Stimulated activated naive CD8-positive, alpha-beta T cell treated with anti-CD3 and anti-CD28 coated beads, Interleukin-15, Interleukin-2, amounts not matched to agents 100 ng/mL and 50 ng/mL, for 24 hours (primary cell): ENCODE measurements around the gene GLG1.
A peak's percentile ranks its signal among the peaks of the same experiment; 100 is the strongest.
"Not testable (repeated sequence)": the region's sequence is repeated elsewhere in the genome, so short reads cannot be mapped to it uniquely, and the experiment has no call there.

ENCODE experiments used
- H3K27ac Mint-ChIP-seq: one replicate; pipeline ENCODE4 v1.8.0; 2021; ENCODE audit warnings: mild to moderate bottlenecking, mixed read lengths
- H3K27me3 Mint-ChIP-seq: one replicate; pipeline ENCODE4 v1.8.0; 2021; ENCODE audit warnings: mixed read lengths
- H3K36me3 Mint-ChIP-seq: one replicate; pipeline ENCODE4 v1.8.0; 2021; ENCODE audit warnings: low read depth, mixed read lengths
- H3K4me1 Mint-ChIP-seq: one replicate; pipeline ENCODE4 v1.8.0; 2021; ENCODE audit warnings: low read depth, mixed read lengths
- H3K4me3 Mint-ChIP-seq: one replicate; pipeline ENCODE4 v1.8.0; 2021; ENCODE audit warnings: mild to moderate bottlenecking, mixed read lengths
- H3K9me3 Mint-ChIP-seq: one replicate; pipeline ENCODE4 v1.8.0; 2021; ENCODE audit warnings: mixed read lengths

GLG1 gene

DNA sequence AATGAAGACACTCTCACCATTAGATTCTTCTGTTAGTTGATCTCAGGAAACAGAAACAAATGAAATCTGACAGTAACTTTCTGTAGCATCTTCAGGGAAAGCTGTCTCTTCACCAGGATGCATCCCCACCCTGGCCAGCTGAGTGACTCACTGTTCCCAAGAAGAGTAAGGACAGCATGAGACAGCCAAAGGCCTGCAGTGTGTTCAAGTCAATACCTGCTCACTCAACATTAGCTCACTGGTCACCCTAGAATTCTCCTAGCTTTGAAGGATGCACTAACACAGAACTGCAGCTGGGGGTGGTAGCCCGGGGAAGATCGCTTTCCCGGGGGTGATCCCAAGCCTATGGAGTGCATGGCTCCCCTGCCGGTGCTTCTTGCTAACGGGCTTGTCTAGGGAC is 157.4 kb downstream of the GLG1 start:
- peaks cover 5% of the 10 kb centered on the region for H3K4me1 Mint-ChIP-seq
- no peaks in the 10 kb centered on the region for H3K27me3 Mint-ChIP-seq
- no peak overlapping the region for H3K27ac Mint-ChIP-seq
- no peak overlapping the region for H3K4me3 Mint-ChIP-seq
- H3K36me3 Mint-ChIP-seq, result peaks cover 37% of the 10 kb centered on the region
- no peaks in the 10 kb centered on the region for H3K9me3 Mint-ChIP-seq

DNA sequence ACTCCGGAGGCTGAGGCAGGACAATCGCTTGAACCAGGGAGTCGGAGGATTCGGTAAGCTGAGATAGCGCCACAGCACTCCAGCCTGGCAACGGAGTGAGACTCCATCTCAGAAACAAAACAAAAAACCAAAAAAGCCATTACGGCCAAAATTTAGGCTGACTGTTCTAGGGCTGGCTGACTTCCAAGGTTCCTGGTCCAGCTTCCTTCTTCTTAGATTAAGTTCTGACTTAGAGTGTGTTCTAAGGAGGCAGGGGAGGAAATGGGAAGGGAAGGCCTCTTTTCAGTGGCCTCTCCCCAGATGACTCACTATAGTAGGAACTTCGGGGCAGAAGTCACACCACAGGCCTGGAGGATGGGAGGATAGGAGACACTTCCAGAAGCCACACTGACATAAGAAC is 157.9 kb downstream of the GLG1 start:
- H3K9me3 Mint-ChIP-seq, result no peaks in the 10 kb centered on the region
- no peaks in the 10 kb centered on the region for H3K27me3 Mint-ChIP-seq
- peaks cover 5% of the 10 kb centered on the region for H3K4me1 Mint-ChIP-seq
- no peak overlapping the region for H3K27ac Mint-ChIP-seq
- H3K4me3 Mint-ChIP-seq, result no peak overlapping the region
- peaks cover 37% of the 10 kb centered on the region for H3K36me3 Mint-ChIP-seq

DNA sequence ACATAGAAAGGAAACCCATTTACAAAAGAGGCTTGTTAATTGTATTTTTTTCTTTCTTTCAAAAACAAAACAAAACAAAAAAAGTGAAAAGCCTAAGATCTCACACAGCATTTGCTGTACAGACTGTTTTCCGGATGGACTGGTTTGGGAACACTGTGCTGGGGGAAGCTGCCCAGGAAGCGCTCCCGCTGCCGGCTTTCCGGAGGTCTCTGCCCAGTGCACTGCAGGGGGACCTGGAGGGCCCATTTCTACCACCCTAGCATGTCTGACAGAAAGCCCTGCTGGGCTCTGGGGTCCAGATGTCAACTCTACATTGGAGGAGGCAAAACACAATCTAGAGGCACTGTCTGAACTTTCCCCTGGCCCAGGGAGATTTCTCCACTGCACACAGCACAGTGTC is 159.3 kb downstream of the GLG1 start:
- peaks cover 5% of the 10 kb centered on the region for H3K4me1 Mint-ChIP-seq
- no peak overlapping the region for H3K27ac Mint-ChIP-seq
- H3K36me3 Mint-ChIP-seq, result peaks cover 30% of the 10 kb centered on the region
- no peaks in the 10 kb centered on the region for H3K27me3 Mint-ChIP-seq
- H3K9me3 Mint-ChIP-seq, result no peaks in the 10 kb centered on the region
- H3K4me3 Mint-ChIP-seq, result no peak overlapping the region

DNA sequence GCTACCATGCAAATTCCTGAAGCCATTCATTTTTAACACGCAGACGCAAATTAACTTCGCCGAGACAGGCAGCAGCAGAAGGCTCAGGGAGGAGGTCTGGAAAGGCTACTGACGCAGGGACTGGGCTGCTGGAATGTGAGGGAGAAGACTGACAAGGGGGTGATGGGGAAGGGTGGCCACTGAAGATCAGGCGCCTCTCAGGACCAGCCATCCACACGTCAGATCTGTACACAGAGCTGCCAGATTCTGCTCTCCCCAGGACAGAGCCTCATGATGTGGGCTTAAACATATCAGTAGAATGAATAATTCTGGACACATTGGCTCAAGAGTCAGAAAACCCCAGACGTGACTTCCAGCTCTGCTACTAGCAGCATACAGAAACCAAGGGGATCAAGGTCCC is 160.0 kb downstream of the GLG1 start:
- peaks cover 23% of the 10 kb centered on the region for H3K36me3 Mint-ChIP-seq
- H3K9me3 Mint-ChIP-seq, result no peaks in the 10 kb centered on the region
- peak overlapping the region; percentile 74 for H3K27ac Mint-ChIP-seq
- H3K4me1 Mint-ChIP-seq, result peaks cover 5% of the 10 kb centered on the region
- no peak overlapping the region for H3K4me3 Mint-ChIP-seq
- H3K27me3 Mint-ChIP-seq, result no peaks in the 10 kb centered on the region

GRCh38 chr16:74443624-74444346 is 163.1 kb downstream of the GLG1 start:
- H3K27ac Mint-ChIP-seq, H3K4me3 Mint-ChIP-seq, H3K27me3 Mint-ChIP-seq, H3K36me3 Mint-ChIP-seq, H3K9me3 Mint-ChIP-seq, H3K4me1 Mint-ChIP-seq: not testable (repeated sequence)

- Mint-ChIP-seq H3K27ac (peak overlapping the region; percentile 36), H3K27me3 (no peaks in the 10 kb centered on the region), H3K36me3 (peaks cover 12% of the 10 kb centered on the region), H3K4me3 (no peak overlapping the region), H3K9me3 (peaks cover 4% of the 10 kb centered on the region), H3K4me1 (peaks cover 16% of the 10 kb centered on the region)
Observed at GRCh38 chr16:74439685-74440084, 167.2 kb downstream of the GLG1 start.

GRCh38 chr16:74438492-74438979 is 168.4 kb downstream of the GLG1 start:
- Mint-ChIP-seq H3K27me3 (no peaks in the 10 kb centered on the region), H3K9me3 (peaks cover 4% of the 10 kb centered on the region), H3K27ac (peak overlapping the region; percentile 79), H3K4me3 (peak overlapping the region; percentile 51), H3K4me1 (peaks cover 16% of the 10 kb centered on the region), H3K36me3 (peaks cover 12% of the 10 kb centered on the region)

DNA sequence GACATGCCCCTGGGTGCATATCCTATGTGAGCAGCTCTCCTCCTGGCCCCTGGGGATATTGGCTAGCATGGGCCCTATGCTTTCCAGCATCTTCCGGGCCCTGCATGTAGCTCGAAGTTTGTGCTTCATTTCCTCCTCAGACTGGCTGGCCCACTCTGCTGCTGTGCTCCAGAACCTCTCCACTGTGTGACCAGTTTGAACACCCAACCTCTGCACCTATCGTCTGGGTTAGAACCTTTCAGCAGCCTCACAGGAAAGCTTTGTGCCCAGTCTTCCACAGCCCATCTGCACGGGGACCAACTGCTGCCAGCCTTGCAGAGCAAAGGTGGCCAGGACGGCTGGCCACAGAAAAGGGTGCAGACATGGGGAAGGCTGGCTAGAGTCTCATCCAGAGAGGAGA is 175.4 kb downstream of the GLG1 start:
- no peaks in the 10 kb centered on the region for H3K36me3 Mint-ChIP-seq
- peaks cover 4% of the 10 kb centered on the region for H3K9me3 Mint-ChIP-seq
- no peaks in the 10 kb centered on the region for H3K27me3 Mint-ChIP-seq
- no peak overlapping the region for H3K27ac Mint-ChIP-seq
- H3K4me1 Mint-ChIP-seq, result no peaks in the 10 kb centered on the region
- H3K4me3 Mint-ChIP-seq, result no peak overlapping the region

DNA sequence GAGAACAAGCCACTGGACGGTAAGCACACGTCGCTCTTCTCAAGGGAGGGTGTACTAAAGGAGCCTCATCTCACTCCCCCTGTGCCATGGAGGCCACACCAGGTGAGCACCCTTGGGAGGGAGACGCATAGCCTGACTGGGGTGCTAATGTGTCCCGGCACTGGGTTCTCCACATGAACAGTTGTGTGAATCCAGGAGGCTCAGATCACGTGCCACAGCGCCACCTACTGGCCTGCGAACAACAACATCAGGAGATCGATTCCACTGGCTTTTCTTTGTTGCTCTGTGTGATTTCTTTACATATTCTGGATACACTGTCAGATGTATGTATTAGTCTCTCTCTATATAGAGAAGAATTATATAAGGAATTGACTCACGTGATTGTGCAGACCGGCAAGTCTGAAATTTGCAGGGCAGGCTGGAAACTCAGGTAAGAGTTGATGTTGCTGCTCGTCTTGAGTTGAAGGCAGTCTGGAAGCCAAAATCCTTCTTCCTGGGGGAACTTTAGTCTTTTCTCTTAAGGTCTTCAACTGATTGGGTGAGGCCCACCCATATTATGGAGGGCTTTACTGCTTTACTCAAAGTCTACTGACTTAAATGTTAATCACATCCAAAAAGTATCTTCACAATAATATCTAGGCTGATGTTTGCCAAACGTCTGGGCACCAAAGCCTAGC is 176.7 kb downstream of the GLG1 start:
- H3K9me3 Mint-ChIP-seq, H3K27ac Mint-ChIP-seq: not testable (repeated sequence)

DNA sequence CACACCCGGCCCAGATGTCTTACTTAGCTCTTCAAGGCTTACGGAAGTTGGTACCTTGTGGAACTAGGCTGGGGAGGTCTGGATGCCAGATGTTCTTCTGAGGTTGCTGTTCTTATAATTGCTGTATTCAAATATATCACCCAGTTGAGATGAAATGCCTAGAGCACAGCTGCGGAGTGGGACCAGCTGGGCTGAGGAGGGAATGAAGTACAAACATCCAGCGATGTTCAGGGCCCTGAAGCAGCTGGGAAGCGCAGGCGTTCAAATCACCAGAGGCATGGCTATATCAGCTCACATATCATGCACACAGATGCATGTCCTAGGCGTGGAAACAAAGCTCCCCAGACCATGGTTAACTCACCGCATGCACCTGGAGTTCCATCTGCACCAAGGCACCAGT is 178.4 kb downstream of the GLG1 start:
- not testable (repeated sequence) for H3K4me3 Mint-ChIP-seq, H3K27ac Mint-ChIP-seq, H3K36me3 Mint-ChIP-seq, H3K27me3 Mint-ChIP-seq, H3K9me3 Mint-ChIP-seq, H3K4me1 Mint-ChIP-seq

More for the DNA sequence above, 176.7 kb downstream of the GLG1 start:
- H3K4me1 Mint-ChIP-seq, H3K36me3 Mint-ChIP-seq, H3K4me3 Mint-ChIP-seq, H3K27me3 Mint-ChIP-seq: not testable (repeated sequence)

GRCh38 chr16:74425751-74426150 is 181.2 kb downstream of the GLG1 start:
- not testable (repeated sequence) for H3K27me3 Mint-ChIP-seq, H3K9me3 Mint-ChIP-seq

GRCh38 chr16:74423721-74424120 is 183.2 kb downstream of the GLG1 start:
- not testable (repeated sequence) for H3K9me3 Mint-ChIP-seq, H3K4me1 Mint-ChIP-seq, H3K27ac Mint-ChIP-seq, H3K27me3 Mint-ChIP-seq, H3K4me3 Mint-ChIP-seq, H3K36me3 Mint-ChIP-seq

More at GRCh38 chr16:74425751-74426150, 181.2 kb downstream of the GLG1 start:
- H3K27ac Mint-ChIP-seq, H3K36me3 Mint-ChIP-seq, H3K4me3 Mint-ChIP-seq, H3K4me1 Mint-ChIP-seq: not testable (repeated sequence)

GRCh38 chr16:74422086-74422485 is 184.8 kb downstream of the GLG1 start:
- H3K9me3 Mint-ChIP-seq, H3K4me3 Mint-ChIP-seq, H3K36me3 Mint-ChIP-seq, H3K27ac Mint-ChIP-seq, H3K27me3 Mint-ChIP-seq, H3K4me1 Mint-ChIP-seq: not testable (repeated sequence)

DNA sequence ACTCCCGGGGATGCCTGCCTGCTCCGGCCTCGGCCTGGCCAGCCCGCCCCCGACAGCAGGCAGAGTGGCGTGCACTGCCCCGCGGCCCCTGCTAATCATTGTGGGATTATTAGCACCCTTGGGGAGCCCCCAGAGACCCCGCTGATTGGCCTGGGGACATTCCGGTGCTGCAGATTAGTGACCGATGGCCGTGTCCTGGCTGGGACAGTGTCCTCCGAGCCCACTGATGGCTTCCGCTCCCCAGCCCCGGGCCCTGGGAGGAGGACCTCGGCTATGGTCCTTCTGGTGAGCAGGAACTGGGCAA is 185.5 kb downstream of the GLG1 start:
- not testable (repeated sequence) for H3K36me3 Mint-ChIP-seq, H3K9me3 Mint-ChIP-seq, H3K4me1 Mint-ChIP-seq, H3K4me3 Mint-ChIP-seq, H3K27me3 Mint-ChIP-seq, H3K27ac Mint-ChIP-seq

DNA sequence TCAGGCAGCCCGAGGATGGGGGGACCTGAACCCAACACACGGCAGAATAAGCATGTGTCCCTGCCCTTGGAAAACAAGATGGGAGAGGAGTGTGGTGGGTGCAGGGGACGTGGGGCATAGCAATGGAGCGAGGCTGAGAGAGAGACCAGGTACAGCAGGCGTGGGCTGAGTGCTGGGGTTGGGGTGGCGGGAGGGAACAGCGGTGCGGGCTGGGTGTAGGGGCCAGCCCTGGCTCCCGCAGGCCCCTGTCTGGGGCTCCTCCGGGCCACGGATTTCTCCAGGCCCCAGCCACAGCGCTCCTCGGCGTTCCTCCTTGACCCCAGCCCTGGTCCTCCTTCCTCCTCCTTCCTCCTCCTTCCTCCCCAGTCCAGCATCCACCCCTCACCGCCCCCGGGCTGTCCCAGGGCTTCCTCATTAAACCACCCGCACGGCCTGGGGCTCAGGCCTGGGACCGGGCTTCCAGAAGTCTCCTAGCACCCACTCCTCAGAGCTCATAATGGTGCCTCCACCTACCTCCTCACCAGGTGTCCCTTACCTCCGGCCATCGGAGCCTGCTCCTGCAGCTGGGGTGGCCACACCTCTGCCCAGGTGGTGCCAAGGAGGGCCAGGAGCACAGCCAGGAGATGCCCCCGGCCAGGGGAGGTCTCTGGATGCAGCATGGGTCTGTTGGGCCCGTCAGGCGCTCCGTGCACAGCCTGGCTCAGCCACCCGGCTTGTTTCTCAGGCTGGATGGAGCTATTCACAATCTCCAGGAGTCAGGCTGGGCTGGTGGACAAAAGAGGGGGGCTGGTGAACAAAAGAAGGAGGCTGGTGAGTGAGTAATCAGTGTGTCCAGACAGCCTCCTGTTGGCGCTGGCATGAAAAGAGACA is 186.1 kb downstream of the GLG1 start, which contains the start of gene CLEC18B:
CLEC18B (minus strand) TSS at position 867 of the 870 bp plus-strand sequence; CDS start at position 659, 208 bp downstream.
- not testable (repeated sequence) for H3K9me3 Mint-ChIP-seq, H3K36me3 Mint-ChIP-seq, H3K4me1 Mint-ChIP-seq, H3K27me3 Mint-ChIP-seq, H3K4me3 Mint-ChIP-seq, H3K27ac Mint-ChIP-seq
